Adrenal gland (tissue), 19 donors: ENCODE measurements around the gene THSD1. TPM values are rescaled to one million over a fixed set of nuclear protein-coding genes. Genes with fewer than 3 reads are reported as not detected.

Experiments
- DNase-seq, 7 donors: peaks; one replicate each; pipeline ENCODE4 v3.0.0-alpha.2; 2019 to 2020
- H3K27ac ChIP-seq, 5 donors: fragments of 200-600 bp; sonication (generic) in 4 of 5; 1 replicate in 3 of 5; 2 replicates in 2 of 5; pipeline versions ENCODE4 v1.5.1 to v1.8.0; 2016 to 2020; ENCODE audit warnings: mild to moderate bottlenecking in 1 of 5
- H3K27me3 ChIP-seq: fragments of 200-600 bp; 2 replicates; pipeline ENCODE4 v1.8.0; 2021
- H3K36me3 ChIP-seq, 2 donors: fragments of 200-600 bp; replicated peaks in 1 of 2; 1 replicate in 1 of 2; 2 replicates in 1 of 2; pipeline versions ENCODE4 v1.5.1 to v1.8.0; 2018 to 2022
- H3K4me1 ChIP-seq, 2 donors: fragments of 200-600 bp; replicated peaks in 1 of 2; 1 replicate in 1 of 2; 2 replicates in 1 of 2; pipeline versions ENCODE4 v1.5.1 to v1.8.0; 2018 to 2021
- H3K4me3 ChIP-seq, 4 donors: fragments of 200-600 bp; sonication (generic) in 3 of 4; one replicate each; pipeline ENCODE4 v1.5.1; 2016 to 2018
- H3K9me3 ChIP-seq, 3 donors: fragments of 200-600 bp; sonication (generic) in 1 of 3; replicated peaks in 1 of 3; 1 replicate in 2 of 3; 2 replicates in 1 of 3; pipeline versions ENCODE4 v1.5.1 to v1.8.0; 2016 to 2021
- POLR2A ChIP-seq, 2 donors: fragments of 450-650 bp; IDR thresholded peaks; one replicate each; pipeline ENCODE4 v1.6.1; 2017; ENCODE audit warnings: antibody characterized with exemption in 2 of 2, mild to moderate bottlenecking in 2 of 2, moderate library complexity in 1 of 2
- WGBS, 4 donors: extraction: QIAGEN DNeasy Blood & Tissue Kit in 2 of 4; methylation state at CpG; one replicate each; pipeline versions ENCODE4 v1.1.5 to v1.1.7; 2013 to 2017; 5-methylcytosine and 5-hydroxymethylcytosine counted together
- intact Hi-C, 2 donors: fragments of 100-400 bp; cut with DNase I; formaldehyde crosslinking; loops; one replicate each; pipeline versions ENCODE4 v1.14.1 to v1.15.0; 2022 to 2023
- long read RNA-seq, 10 donors: library from polyadenylated mRNA in 3 of 10; unstranded in 2 of 10; stranded (forward) in 1 of 10; transcript quantifications; one replicate each; pipeline ENCODE4 v2.0.0 and lab custom pipeline, GENCODE V29; 2021 to 2026
- polyA plus RNA-seq, 3 donors: library from polyadenylated mRNA; stranded (reverse); fragments of 200-250 nt in 2 of 3; fragments of 350-450 nt in 1 of 3; fragmentation: Illumina TruSeq in 1 of 3; extraction: RNeasy Lipid Tissue Mini Kit (QIAGEN cat#74804) in 1 of 3; gene quantifications; one replicate each; pipeline ENCODE4 v1.2.3, GENCODE V29; 2013 to 2014
- total RNA-seq, 9 donors: library from RNA; depleted of rRNA in 4 of 9; stranded (reverse); fragments of >200 nt in 4 of 9; fragments of 120-200 nt in 1 of 9; fragmentation: NEBNext Ultra II Directional in 1 of 9; extraction: Animal tissue kit (Norgen Biotek cat#: 25700) in 1 of 9; gene quantifications; one replicate each; pipeline versions ENCODE4 v1.1.0 to v1.2.4, GENCODE V29; 2013 to 2023
- TF ChIP-seq, protein P1 (sequence below), 6 experiments: fragments of 450-650 bp in 4 of 6; fragments of 200-600 bp in 2 of 6; sonication (generic) in 1 of 6; IDR thresholded peaks; 1 replicate in 5 of 6; 2 replicates in 1 of 6; pipeline versions ENCODE4 v1.5.1 to v1.8.0; 2016 to 2021; ENCODE audit warnings: antibody characterized with exemption in 6 of 6, mild to moderate bottlenecking in 2 of 6, moderate library complexity in 1 of 6
- donor health status: healthy with polysubstance abuse.
- donor health status: Bipolar disorder and iron deficiency.
- donor health status: DM: yes; HTN: yes; CAD: no.
- donor health status: DM: no; HTN: no; CAD: no.
- donor health status: DM: no; HTN: no; CAD: no.
- donor health status: DM: yes; HTN: yes; CAD: no.

THSD1 gene, protein sequence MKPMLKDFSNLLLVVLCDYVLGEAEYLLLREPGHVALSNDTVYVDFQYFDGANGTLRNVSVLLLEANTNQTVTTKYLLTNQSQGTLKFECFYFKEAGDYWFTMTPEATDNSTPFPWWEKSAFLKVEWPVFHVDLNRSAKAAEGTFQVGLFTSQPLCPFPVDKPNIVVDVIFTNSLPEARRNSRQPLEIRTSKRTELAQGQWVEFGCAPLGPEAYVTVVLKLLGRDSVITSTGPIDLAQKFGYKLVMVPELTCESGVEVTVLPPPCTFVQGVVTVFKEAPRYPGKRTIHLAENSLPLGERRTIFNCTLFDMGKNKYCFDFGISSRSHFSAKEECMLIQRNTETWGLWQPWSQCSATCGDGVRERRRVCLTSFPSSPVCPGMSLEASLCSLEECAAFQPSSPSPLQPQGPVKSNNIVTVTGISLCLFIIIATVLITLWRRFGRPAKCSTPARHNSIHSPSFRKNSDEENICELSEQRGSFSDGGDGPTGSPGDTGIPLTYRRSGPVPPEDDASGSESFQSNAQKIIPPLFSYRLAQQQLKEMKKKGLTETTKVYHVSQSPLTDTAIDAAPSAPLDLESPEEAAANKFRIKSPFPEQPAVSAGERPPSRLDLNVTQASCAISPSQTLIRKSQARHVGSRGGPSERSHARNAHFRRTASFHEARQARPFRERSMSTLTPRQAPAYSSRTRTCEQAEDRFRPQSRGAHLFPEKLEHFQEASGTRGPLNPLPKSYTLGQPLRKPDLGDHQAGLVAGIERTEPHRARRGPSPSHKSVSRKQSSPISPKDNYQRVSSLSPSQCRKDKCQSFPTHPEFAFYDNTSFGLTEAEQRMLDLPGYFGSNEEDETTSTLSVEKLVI
- total RNA-seq (1 to 10 TPM; 1.5 to 4.3 (median 2.8) TPM), polyA plus RNA-seq (1 to 10 TPM in 2 of 3 donors, under 1 TPM in 1; 0.95 to 6.4 (median 3.8) TPM)
- long read RNA-seq, donor 1, result 0 reads
- long read RNA-seq, donor 2, partial matches to known transcripts, result 0 of 1 reads
- long read RNA-seq, donor 2, other reads (novel, unspliced or antisense), result 0 of 1 reads
- long read RNA-seq, donor 3, result 0 reads
- long read RNA-seq, donor 4, partial matches to known transcripts, result 0 of 1 reads
- long read RNA-seq, donor 4, other reads (novel, unspliced or antisense), result 0 of 1 reads
- long read RNA-seq, donor 5, transcript THSD1-201 (5 exons, 2,962 nt), result major isoform, 6 of 12 reads
- long read RNA-seq, donor 5, partial matches to known transcripts, result 0 of 12 reads
- long read RNA-seq, donor 5, other reads (novel, unspliced or antisense), result 3 of 12 reads
- long read RNA-seq, donor 6, partial matches to known transcripts, result 0 of 1 reads
- long read RNA-seq, donor 6, other reads (novel, unspliced or antisense), result 1 of 1 reads
- long read RNA-seq, donor 7, result 0 reads
- long read RNA-seq, donor 8, result 0 reads
- long read RNA-seq, donor 9, result 0 reads
- long read RNA-seq, donor 10, result 0 reads

DNA sequence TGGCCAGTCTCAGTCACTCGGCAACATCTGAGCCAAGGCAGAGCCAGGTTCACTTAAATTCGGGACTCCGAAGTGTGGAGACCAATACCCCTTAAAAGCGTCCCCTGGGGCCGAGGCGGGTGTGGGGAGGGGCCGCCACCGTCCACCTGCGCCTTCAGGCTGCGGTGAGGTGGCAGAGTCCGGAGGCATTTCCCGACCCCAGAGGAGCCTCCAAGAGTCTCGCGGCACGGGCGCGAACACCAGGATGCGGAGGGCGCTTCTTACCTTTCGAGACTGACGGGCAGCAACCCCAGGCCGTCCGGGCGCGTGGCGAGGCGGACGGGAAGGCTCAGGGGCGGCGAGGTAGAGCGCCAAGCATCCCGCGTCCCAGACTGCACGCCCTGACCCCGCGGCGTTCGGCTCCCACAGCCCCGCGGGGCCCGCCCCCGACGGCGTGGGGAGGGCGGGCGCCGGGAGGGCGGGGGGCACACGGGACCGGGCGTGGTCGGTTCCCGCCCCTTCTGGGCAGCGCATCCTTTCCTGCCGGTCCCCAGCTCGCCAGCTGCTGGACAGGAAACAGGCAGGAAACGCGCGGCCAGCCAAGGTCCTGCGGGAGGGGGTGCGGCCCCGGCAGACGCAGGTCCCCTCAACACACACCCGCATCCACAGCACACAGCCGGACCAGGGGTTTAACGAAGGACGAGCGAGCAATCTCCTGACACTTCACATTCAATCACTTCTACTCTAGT is at the start of gene THSD1:
TSS of gene THSD1 (minus strand) at position 406 of the 728 bp plus-strand sequence. CDS start 3,572 bp downstream, outside the sequence.
- TF ChIP-seq POLR2A (IDR thresholded peaks at IDR 0.05), result peak in 1 of 2 donors; percentile 24
- TF ChIP-seq, protein P1, sequence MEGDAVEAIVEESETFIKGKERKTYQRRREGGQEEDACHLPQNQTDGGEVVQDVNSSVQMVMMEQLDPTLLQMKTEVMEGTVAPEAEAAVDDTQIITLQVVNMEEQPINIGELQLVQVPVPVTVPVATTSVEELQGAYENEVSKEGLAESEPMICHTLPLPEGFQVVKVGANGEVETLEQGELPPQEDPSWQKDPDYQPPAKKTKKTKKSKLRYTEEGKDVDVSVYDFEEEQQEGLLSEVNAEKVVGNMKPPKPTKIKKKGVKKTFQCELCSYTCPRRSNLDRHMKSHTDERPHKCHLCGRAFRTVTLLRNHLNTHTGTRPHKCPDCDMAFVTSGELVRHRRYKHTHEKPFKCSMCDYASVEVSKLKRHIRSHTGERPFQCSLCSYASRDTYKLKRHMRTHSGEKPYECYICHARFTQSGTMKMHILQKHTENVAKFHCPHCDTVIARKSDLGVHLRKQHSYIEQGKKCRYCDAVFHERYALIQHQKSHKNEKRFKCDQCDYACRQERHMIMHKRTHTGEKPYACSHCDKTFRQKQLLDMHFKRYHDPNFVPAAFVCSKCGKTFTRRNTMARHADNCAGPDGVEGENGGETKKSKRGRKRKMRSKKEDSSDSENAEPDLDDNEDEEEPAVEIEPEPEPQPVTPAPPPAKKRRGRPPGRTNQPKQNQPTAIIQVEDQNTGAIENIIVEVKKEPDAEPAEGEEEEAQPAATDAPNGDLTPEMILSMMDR (IDR thresholded peaks at IDR 0.05), result no peak
- 0 to 3% (median 1%) methylated on average over 13 to 68 of the region's 68 CpGs for WGBS, 4 donors
- H3K27me3 ChIP-seq, result no peaks in the 10 kb centered on the region
- H3K27ac ChIP-seq, result peak within 1 kb of the TSS in 2 of 5 donors; percentile 43 to 50
- peaks cover 4 to 13% of the 10 kb centered on the region in 2 donors for H3K4me1 ChIP-seq
- no peaks in the 10 kb centered on the region for H3K9me3 ChIP-seq
- no peaks in the 10 kb centered on the region for H3K36me3 ChIP-seq
- DNase-seq, result peak; percentile 47 to 71 (median 56)
- H3K4me3 ChIP-seq, result peak within 1 kb of the TSS in 2 of 4 donors; percentile 16 to 27
- intact Hi-C loops, result no loop called here

DNA sequence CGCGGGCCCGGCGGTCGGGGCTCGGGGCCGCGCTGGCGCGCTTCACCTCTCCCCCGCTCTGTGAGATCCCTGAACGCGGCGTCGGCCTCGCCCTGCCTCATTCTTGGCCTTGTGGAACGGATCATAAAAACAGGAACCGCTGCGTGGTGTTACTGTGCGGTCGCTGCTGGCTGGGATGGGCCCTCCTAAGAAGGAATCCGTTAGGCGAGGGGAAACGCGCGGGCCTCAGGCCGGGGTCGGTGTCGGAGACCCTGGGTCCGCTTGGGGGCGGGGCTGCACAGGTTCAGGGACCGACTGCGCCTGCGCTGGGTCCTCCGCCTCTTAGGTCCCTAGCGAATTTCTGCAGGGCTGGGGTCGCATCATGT is 49.7 kb upstream of the THSD1 start:
- intact Hi-C loops, result loop anchor here in 1 of 2 donors (10.0 kb wide), 1 partner anchor 111 kb away; no protein-coding TSS in a partner anchor
- no peaks in the 10 kb centered on the region for H3K27me3 ChIP-seq
- peak overlapping the region; percentile 53 to 95 (median 61) for H3K4me3 ChIP-seq
- H3K27ac ChIP-seq, result peak overlapping the region; percentile 87 to 100 (median 92)
- H3K4me1 ChIP-seq, result peaks cover 3 to 23% of the 10 kb centered on the region in 2 donors
- H3K9me3 ChIP-seq, result no peaks in the 10 kb centered on the region
- DNase-seq, result peak; percentile 53 to 79 (median 75)
- H3K36me3 ChIP-seq, result peaks cover 0 to 2% of the 10 kb centered on the region in 2 donors
- TF ChIP-seq, protein P1 (IDR thresholded peaks at IDR 0.05), result no peak
- no peak for TF ChIP-seq POLR2A (IDR thresholded peaks at IDR 0.05)
- 0 to 4% (median 1%) methylated on average over 4 to 37 of the region's 37 CpGs for WGBS, 4 donors

DNA sequence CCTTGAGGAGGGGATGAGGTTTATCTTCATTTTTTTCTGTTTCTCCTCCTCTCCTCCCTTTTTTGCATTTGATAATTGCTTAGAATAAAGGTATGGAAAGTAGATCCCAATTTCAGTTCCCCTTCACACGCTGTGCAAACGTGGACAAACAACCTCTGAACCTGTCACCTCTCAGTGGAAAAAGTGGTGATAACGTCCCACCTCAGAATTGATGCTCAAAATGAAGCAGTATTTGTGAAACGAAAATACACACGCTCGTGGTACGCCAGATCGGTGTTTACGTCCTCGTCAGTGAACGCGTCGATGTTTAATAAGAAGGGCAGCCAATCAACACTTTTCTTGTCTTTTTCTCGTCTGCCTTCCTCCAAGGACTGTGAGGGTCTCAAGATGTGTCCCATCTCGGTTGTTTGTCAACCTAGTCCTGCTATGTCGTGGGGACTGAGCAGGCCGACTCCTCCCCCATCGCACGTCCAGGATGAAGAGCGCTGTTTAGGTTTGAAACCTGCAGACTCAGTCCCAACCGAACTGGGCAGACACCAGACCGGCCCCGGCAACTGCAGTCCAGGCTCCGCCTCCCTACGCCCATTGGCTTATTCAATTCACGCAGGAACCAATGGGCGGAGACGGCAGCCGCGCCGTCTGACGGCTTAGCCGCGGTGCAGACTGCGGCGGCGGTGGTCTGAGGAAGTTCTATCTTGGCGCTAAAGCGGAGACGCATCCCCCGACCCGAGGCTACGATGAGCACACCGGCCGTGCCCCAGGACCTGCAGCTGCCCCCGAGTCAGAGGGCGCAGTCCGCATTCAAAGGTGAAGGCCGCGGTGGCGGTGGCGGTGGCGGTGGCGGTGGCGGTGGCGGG is 49.1 kb upstream of the THSD1 start, which contains the start of gene CKAP2:
TSS of gene CKAP2 (plus strand) at position 659 of the 857 bp plus-strand sequence. CDS start at position 738, 79 bp downstream.
- intact Hi-C loops, result loop anchor here (5.0 to 10.0 kb wide), 2 partner anchors 110 to 113 kb away; no protein-coding TSS in a partner anchor
- Histone ChIP-seq H3K4me3 (peak within 1 kb of the TSS; percentile 53 to 95 (median 61)), H3K27me3 (no peaks in the 10 kb centered on the region), H3K4me1 (peaks cover 3 to 24% of the 10 kb centered on the region in 2 donors), H3K9me3 (no peaks in the 10 kb centered on the region), H3K36me3 (peaks cover 0 to 2% of the 10 kb centered on the region in 2 donors), H3K27ac (peak within 1 kb of the TSS; percentile 87 to 100 (median 92))
- 0% methylated on average over 19 to 56 of the region's 56 CpGs for WGBS, 4 donors
- TF ChIP-seq, protein P1 (IDR thresholded peaks at IDR 0.05), result no peak
- peak; percentile 82 to 96 for TF ChIP-seq POLR2A (IDR thresholded peaks at IDR 0.05)
- peak; percentile 93 to 98 (median 96) for DNase-seq
